Myocyte (in vitro differentiated cells): Measurements from ENCODE around the gene INPP5A. TPM values are rescaled to one million over a fixed set of nuclear protein-coding genes. Genes with fewer than 3 reads are reported as not detected.
"Not testable (repeated sequence)": the region's sequence is repeated elsewhere in the genome, so short reads cannot be mapped to it uniquely, and the experiment has no call there.

Experiments
- DNase-seq: peaks from one replicate; pipeline ENCODE4 v3.0.0-alpha.2; 2012; ENCODE audit warnings: low read depth
- polyA plus RNA-seq: library from polyadenylated mRNA; unstranded; fragments of >200 nt; gene quantifications from one replicate; pipeline ENCODE4 v1.2.1, GENCODE V29; 2012; ENCODE audit warnings: missing spikeins
- total RNA-seq: library from RNA; depleted of rRNA; stranded (reverse); fragments of >200 nt; gene quantifications from 2 replicates; pipeline ENCODE4 v1.2.3, GENCODE V29; 2014

The INPP5A gene, protein sequence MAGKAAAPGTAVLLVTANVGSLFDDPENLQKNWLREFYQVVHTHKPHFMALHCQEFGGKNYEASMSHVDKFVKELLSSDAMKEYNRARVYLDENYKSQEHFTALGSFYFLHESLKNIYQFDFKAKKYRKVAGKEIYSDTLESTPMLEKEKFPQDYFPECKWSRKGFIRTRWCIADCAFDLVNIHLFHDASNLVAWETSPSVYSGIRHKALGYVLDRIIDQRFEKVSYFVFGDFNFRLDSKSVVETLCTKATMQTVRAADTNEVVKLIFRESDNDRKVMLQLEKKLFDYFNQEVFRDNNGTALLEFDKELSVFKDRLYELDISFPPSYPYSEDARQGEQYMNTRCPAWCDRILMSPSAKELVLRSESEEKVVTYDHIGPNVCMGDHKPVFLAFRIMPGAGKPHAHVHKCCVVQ
- 15.8 and 48.6 TPM in 2 replicates for total RNA-seq
- polyA plus RNA-seq = 11.0 TPM

GRCh38 chr10:132537684-132538001 lies at the start of gene INPP5A:
Gene INPP5A (plus strand): TSS chr10:132537787. CDS start chr10:132538097, 310 bp downstream.
- no peak for DNase-seq

- DNase-seq = no peak
Measured at GRCh38 chr10:132488231-132488821, 49.3 kb upstream of the INPP5A start.

DNA sequence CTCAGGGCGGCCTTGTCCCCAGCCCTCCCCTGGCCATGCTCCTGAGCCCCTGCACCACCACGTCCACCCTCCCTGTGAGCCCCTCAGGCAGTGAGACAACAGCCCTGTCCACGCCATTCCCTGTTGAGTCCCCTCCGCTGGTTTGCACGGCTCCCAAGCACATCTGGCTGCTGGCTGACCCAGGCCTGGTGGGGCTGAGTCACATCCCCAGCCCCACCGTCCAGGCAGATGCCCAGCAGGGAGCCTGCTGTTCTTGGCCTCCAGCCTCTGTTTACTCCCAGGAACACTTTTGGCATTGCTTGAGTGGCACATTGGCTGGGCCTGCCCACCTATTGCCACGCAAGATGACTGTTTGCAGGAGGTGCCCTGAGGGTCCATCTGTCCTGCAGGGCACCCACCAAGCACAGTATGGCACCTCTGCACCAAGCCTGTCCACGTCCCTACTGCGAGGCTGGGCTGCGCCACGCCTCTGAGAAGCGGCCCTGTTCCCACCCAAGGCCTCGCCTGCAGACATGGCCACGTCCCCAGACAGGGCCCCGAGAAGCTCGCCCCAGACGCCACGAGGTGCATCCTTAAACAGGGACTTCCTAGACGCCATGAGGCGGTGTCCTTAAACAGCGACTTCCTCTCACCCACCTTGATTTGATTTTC lies 48.4 kb upstream of the INPP5A start:
- no peak for DNase-seq

GRCh38 chr10:132489704-132490534 lies 47.7 kb upstream of the INPP5A start:
- no peak for DNase-seq

GRCh38 chr10:132491534-132491933 lies 46.1 kb upstream of the INPP5A start:
- not testable (repeated sequence) for DNase-seq

DNA sequence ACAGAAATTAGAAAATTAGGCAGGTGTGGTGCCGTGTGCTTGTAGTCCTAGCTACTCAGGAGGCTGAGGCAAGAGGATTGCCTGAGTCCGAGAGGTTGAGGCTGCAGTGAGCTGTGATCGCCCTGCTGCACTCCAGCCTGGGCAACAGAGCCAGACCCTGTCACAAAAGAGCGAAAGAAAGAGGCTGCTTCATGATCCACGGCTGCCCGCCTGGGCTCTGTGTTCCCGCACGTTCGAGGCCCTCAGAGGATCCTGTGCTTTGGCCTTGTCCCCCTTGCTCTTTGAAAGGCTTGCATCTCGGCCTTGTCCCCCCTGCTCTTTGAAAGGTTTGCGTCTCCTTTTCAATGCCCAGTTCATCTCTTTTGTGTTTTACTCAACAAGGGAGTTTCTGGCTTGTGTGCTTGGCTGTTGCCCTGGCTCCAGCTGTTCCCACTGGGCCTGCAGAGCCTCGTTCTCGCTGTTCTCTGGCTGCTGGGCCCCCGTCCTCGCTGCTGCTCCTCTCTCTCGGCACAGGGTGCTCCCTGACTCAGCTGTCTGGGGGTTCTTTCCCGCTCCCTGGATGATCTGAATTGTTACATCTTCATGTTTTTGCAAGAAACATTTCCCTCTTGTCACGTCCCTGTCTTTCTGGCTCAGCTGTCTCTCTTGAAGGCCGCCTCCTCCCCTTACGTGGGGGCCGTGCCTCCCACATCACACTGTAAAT lies 45.1 kb upstream of the INPP5A start:
- no peak for DNase-seq

- no peak for DNase-seq
Measured at GRCh38 chr10:132493246-132493755, 44.3 kb upstream of the INPP5A start.

- no peak for DNase-seq
Measured at GRCh38 chr10:132493756-132494290, 43.8 kb upstream of the INPP5A start.

- no peak for DNase-seq
Measured at GRCh38 chr10:132494866-132495630, 42.5 kb upstream of the INPP5A start.

GRCh38 chr10:132496360-132497062 lies 41.1 kb upstream of the INPP5A start:
- no peak for DNase-seq

- DNase-seq = no peak
Measured at GRCh38 chr10:132497063-132497680, 40.4 kb upstream of the INPP5A start.

GRCh38 chr10:132497861-132498561 lies 39.6 kb upstream of the INPP5A start:
- no peak for DNase-seq

- no peak for DNase-seq
Measured at GRCh38 chr10:132498562-132499366, 38.8 kb upstream of the INPP5A start.

- DNase-seq = no peak
Measured at GRCh38 chr10:132499367-132499685, 38.3 kb upstream of the INPP5A start.

DNA sequence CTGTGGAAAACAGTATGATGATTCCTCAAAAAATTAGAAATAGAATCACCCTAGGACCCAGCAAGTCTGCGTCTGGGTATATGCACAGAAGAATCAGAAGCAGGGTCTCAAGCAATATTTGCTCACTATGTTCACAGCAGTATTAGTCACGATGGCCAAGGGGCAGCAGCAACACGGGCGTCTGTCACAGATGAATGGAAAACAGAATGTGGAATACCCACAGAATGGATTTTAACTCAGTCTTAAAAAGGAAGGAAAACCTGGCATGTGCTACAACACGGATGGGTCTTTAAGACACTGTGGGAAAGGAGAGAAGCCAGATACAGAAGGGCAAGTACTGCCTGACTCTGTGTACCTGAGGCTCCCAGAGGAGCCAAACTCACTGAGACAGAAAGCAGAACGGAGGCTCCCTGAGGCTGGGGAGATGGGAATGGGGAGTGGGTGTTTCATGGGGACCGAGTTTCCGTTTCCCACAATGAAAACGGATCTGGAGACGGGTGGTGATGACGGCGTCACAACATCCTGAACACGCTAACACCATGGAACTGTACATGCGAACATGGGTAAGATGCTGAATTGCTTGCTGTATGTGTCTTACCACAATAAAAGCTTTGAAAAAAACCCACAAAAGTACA lies 36.7 kb upstream of the INPP5A start:
- DNase-seq = no peak

GRCh38 chr10:132502544-132503300 lies 34.9 kb upstream of the INPP5A start:
- no peak for DNase-seq
